Panc1 (cell line): Measurements from ENCODE around the gene MTHFD2L. TPM values are rescaled to one million over a fixed set of nuclear protein-coding genes. Genes with fewer than 3 reads are reported as not detected.

Source experiments
- ATAC-seq: fragments of 200-7000 bp; cut with Tn5 transposase; 2 replicates; pipeline ENCODE4 v1.9.1; 2020; ENCODE audit warnings: mild to moderate bottlenecking, moderate library complexity
- BruUV-seq: library from RNA; stranded (reverse); fragments of 400-500 nt; replicated peaks from 2 replicates; lab custom pipeline; 2021; lab: Mats Ljungman, UMichigan
- CTCF ChIA-PET: fragments of 300-600 bp; sonication (Branson Sonifier 250); formaldehyde crosslinking; loops from one replicate; lab custom pipeline; 2022; ENCODE audit warnings: antibody characterized with exemption; lab: Charles Lee
- POLR2A ChIA-PET: fragments of 300-600 bp; sonication (Branson Sonifier 250); formaldehyde crosslinking; loops from one replicate; lab custom pipeline; 2022; ENCODE audit warnings: antibody characterized with exemption; lab: Charles Lee
- DNase-seq: peaks from one replicate; pipeline ENCODE4 v3.0.0-alpha.2; 2010; ENCODE audit warnings: low read depth, low spot score
- H3K27ac ChIP-seq: 2 replicates; pipeline ENCODE4 v1.5.1; 2011; ENCODE audit warnings: mild to moderate bottlenecking, low read length, inconsistent platforms
- H3K27me3 ChIP-seq: fragments of 200-500 bp; sonication (Bioruptor generic); 2 replicates; pipeline ENCODE4 v1.6.0; 2014; ENCODE audit warnings: low read length, inconsistent platforms; ENCODE audit not compliant: control insufficient read depth, insufficient read depth
- H3K36me3 ChIP-seq: fragments of 200-500 bp; sonication (Bioruptor generic); 2 replicates; pipeline ENCODE4 v1.5.1; 2014; ENCODE audit warnings: inconsistent platforms, mild to moderate bottlenecking, low read length, moderate library complexity; ENCODE audit not compliant: control insufficient read depth, insufficient read depth
- H3K4me1 ChIP-seq: 2 replicates; pipeline ENCODE4 v1.5.1; 2011; ENCODE audit warnings: inconsistent platforms, mild to moderate bottlenecking, low read length, moderate library complexity; ENCODE audit not compliant: control insufficient read depth, insufficient read depth
- H3K4me3 ChIP-seq, 2 experiments: 2 replicates each; pipeline ENCODE4 v1.5.1; 2011 to 2012; ENCODE audit warnings: low read depth in 2 of 2, low read length in 2 of 2, mild to moderate bottlenecking in 2 of 2, inconsistent platforms in 1 of 2, moderate library complexity in 1 of 2
- H3K9me3 ChIP-seq: fragments of 200-500 bp; sonication (Bioruptor generic); 2 replicates; pipeline ENCODE4 v1.5.1; 2014; ENCODE audit warnings: low read depth, mild to moderate bottlenecking, inconsistent platforms, low read length, moderate library complexity; ENCODE audit not compliant: control insufficient read depth, insufficient read depth
- POLR2AphosphoS5 ChIP-seq: IDR thresholded peaks from 2 replicates; pipeline ENCODE4 v1.6.1; 2012; ENCODE audit warnings: mild to moderate bottlenecking, low read depth, low read length, moderate library complexity
- SIN3A ChIP-seq: IDR thresholded peaks from 2 replicates; pipeline ENCODE4 v1.6.1; 2012; ENCODE audit warnings: low read depth, mild to moderate bottlenecking, low read length, moderate library complexity, borderline replicate concordance; ENCODE audit not compliant: insufficient read depth
- TCF7L2 ChIP-seq: IDR thresholded peaks from 2 replicates; pipeline ENCODE4 v1.6.1; 2011; ENCODE audit warnings: mild to moderate bottlenecking, low read depth, low read length, inconsistent platforms
- in situ Hi-C: cut with HindIII; loops from 2 replicates; pipeline ENCODE4 v1.10.0; 2016; ENCODE audit warnings: low sequenced_read_pairs, low pct_unique_long_range_greater_than_20kb
- intact Hi-C: fragments of 100-400 bp; cut with micrococcal nuclease; formaldehyde crosslinking; loops from one replicate; pipeline ENCODE4 v1.10.0; 2022; ENCODE audit not compliant: unreplicated experiment
- total RNA-seq: library from RNA; stranded (reverse); gene quantifications from one replicate; pipeline ENCODE4 v1.2.1, GENCODE V29; 2021; ENCODE audit not compliant: unreplicated experiment
- TF ChIP-seq, protein P1 (sequence below): fragments of 450-650 bp; IDR thresholded peaks from 2 replicates; pipeline ENCODE4 v1.5.1; 2017; ENCODE audit warnings: mild to moderate bottlenecking
- TF ChIP-seq, protein P2 (sequence below), 2 experiments: IDR thresholded peaks; 2 replicates each; pipeline ENCODE4 v1.6.1; 2011 to 2012; ENCODE audit warnings: low read depth in 2 of 2, control low read depth in 1 of 2, low read length in 1 of 2, mild to moderate bottlenecking in 1 of 2, moderate library complexity in 1 of 2; ENCODE audit not compliant: insufficient read depth in 1 of 2

MTHFD2L gene
- total RNA-seq, 1 experiment from 2014 or later, result 6.6 TPM

DNA sequence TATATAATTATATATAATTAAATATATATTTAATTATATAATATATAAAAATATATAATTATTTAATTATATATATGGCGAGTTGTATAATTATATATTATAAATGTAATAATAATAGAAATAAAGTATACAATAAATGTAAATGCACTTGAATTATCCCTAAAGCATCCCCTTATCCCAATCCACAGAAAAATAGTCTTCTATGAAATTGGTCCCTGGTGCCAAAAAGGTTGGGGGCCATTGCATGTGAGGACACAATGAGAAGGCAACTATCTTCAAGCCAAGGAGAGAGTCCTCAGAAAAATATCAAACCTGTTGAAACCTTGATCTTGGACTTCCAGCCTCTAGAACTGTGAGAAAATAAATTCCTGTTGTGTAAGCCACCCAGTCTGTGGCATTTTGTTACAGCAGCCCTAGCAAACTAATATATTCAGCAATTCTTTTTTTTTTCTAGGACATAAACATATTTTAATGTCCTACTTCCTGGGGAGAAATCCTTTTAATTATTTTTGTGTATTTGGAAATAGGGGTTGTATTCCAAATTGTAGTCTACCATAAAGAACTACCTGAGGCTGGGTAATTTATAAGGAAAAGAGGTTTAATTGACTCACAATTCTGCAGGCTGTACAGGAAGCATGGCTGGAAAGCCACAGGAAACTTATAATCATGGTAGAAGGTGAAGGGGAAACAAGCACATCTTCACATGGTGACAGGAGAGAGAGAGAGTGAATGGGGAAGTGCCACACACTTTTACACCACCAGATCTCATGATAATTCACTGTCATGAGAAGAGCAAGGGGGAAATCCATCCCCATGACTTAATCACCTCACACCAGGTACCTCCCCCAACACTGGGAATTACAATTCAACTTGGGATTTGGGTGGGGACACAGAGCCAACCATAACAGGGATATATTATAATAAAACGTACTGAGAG lies 36.0 kb upstream of the MTHFD2L start:
- no peaks in the 10 kb centered on the region for H3K36me3 ChIP-seq
- in situ Hi-C loops, result no loop called here

DNA sequence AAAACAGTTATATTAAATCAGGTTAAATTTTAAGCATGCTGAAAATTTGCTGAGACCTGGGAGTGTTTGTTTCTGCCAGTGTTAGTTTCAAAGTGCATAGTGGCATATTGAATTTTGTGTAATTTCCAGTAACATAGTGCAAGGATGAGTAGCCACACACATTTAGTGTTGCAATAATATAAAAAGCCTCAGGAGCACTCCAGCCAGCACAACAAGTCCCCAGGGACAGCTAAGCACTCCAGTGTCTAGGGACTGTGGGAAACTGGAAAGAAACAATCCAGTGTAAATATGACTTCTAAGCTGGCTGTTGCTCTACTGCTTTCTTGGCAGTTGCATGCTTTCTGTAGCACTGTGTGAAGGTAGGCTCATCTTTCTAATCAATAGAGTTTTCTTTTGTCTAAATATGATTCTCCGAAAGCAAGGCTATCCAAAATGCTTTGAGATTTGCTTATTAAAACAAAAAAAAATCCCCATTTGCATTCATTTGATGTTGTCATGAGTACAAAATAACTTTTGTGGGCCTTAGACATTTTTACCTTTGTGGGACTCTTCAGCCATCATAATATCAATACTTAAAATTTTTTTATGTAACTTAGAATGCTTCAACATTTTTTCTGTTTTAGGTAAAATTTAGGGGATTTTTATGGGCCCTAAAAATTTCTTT lies 34.7 kb upstream of the MTHFD2L start:
- ChIA-PET CTCF (no interaction called here), POLR2A (no interaction called here)
- no peak for DNase-seq
- no peaks in the 10 kb centered on the region for H3K27me3 ChIP-seq
- TF ChIP-seq POLR2AphosphoS5, result no peak
- no TSS peak for BruUV-seq
- no peaks in the 10 kb centered on the region for H3K9me3 ChIP-seq
- intact Hi-C loops, result no loop called here
- no peak overlapping the region for H3K27ac ChIP-seq
- ATAC-seq, result no peak
- H3K36me3 ChIP-seq, result no peaks in the 10 kb centered on the region
- H3K4me1 ChIP-seq, result no peaks in the 10 kb centered on the region
- in situ Hi-C loops, result no loop called here
- H3K4me3 ChIP-seq, result no peak overlapping the region

More for the DNA sequence above, 36.0 kb upstream of the MTHFD2L start:
- H3K4me1 ChIP-seq, result no peaks in the 10 kb centered on the region
- CTCF ChIA-PET, result no interaction called here
- DNase-seq (no peak), ATAC-seq (no peak)
- BruUV-seq, result no TSS peak
- no peaks in the 10 kb centered on the region for H3K9me3 ChIP-seq
- POLR2A ChIA-PET, result no interaction called here
- H3K27ac ChIP-seq, result no peak overlapping the region
- H3K4me3 ChIP-seq, result no peak overlapping the region
- no peaks in the 10 kb centered on the region for H3K27me3 ChIP-seq
- intact Hi-C loops, result no loop called here
- TF ChIP-seq POLR2AphosphoS5, result no peak
- TF ChIP-seq, protein P1, sequence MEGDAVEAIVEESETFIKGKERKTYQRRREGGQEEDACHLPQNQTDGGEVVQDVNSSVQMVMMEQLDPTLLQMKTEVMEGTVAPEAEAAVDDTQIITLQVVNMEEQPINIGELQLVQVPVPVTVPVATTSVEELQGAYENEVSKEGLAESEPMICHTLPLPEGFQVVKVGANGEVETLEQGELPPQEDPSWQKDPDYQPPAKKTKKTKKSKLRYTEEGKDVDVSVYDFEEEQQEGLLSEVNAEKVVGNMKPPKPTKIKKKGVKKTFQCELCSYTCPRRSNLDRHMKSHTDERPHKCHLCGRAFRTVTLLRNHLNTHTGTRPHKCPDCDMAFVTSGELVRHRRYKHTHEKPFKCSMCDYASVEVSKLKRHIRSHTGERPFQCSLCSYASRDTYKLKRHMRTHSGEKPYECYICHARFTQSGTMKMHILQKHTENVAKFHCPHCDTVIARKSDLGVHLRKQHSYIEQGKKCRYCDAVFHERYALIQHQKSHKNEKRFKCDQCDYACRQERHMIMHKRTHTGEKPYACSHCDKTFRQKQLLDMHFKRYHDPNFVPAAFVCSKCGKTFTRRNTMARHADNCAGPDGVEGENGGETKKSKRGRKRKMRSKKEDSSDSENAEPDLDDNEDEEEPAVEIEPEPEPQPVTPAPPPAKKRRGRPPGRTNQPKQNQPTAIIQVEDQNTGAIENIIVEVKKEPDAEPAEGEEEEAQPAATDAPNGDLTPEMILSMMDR, result no peak
- TF ChIP-seq SIN3A, result no peak
- TF ChIP-seq, protein P2, sequence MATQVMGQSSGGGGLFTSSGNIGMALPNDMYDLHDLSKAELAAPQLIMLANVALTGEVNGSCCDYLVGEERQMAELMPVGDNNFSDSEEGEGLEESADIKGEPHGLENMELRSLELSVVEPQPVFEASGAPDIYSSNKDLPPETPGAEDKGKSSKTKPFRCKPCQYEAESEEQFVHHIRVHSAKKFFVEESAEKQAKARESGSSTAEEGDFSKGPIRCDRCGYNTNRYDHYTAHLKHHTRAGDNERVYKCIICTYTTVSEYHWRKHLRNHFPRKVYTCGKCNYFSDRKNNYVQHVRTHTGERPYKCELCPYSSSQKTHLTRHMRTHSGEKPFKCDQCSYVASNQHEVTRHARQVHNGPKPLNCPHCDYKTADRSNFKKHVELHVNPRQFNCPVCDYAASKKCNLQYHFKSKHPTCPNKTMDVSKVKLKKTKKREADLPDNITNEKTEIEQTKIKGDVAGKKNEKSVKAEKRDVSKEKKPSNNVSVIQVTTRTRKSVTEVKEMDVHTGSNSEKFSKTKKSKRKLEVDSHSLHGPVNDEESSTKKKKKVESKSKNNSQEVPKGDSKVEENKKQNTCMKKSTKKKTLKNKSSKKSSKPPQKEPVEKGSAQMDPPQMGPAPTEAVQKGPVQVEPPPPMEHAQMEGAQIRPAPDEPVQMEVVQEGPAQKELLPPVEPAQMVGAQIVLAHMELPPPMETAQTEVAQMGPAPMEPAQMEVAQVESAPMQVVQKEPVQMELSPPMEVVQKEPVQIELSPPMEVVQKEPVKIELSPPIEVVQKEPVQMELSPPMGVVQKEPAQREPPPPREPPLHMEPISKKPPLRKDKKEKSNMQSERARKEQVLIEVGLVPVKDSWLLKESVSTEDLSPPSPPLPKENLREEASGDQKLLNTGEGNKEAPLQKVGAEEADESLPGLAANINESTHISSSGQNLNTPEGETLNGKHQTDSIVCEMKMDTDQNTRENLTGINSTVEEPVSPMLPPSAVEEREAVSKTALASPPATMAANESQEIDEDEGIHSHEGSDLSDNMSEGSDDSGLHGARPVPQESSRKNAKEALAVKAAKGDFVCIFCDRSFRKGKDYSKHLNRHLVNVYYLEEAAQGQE (IDR thresholded peaks at IDR 0.05; ENCODE audit: insufficient read depth in 1 of 2, low read depth in 2 of 2, low read length in 1 of 2), result no peak
- TF ChIP-seq TCF7L2, result no peak
